Fibroblast of mammary gland (primary cell): ENCODE measurements around the gene CCDC152.

Experiments
- DNase-seq: peaks from one replicate; pipeline ENCODE4 v3.0.0-alpha.2; 2010; ENCODE audit warnings: low read depth
- H3K4me3 ChIP-seq: 2 replicates; pipeline ENCODE4 v1.5.1; 2011; ENCODE audit warnings: low read depth, mild to moderate bottlenecking, low read length, moderate library complexity; ENCODE audit not compliant: control insufficient read depth
- TF ChIP-seq, protein P1 (sequence below): conservative IDR thresholded peaks from 2 replicates; pipeline ENCODE4 v1.5.1; 2011; ENCODE audit warnings: low read depth, low read length, inconsistent platforms; ENCODE audit not compliant: control insufficient read depth, insufficient read depth

The CCDC152 gene

GRCh38 chr5:42804717-42805339, 48.2 kb downstream of the CCDC152 start:
- TF ChIP-seq, protein P1, sequence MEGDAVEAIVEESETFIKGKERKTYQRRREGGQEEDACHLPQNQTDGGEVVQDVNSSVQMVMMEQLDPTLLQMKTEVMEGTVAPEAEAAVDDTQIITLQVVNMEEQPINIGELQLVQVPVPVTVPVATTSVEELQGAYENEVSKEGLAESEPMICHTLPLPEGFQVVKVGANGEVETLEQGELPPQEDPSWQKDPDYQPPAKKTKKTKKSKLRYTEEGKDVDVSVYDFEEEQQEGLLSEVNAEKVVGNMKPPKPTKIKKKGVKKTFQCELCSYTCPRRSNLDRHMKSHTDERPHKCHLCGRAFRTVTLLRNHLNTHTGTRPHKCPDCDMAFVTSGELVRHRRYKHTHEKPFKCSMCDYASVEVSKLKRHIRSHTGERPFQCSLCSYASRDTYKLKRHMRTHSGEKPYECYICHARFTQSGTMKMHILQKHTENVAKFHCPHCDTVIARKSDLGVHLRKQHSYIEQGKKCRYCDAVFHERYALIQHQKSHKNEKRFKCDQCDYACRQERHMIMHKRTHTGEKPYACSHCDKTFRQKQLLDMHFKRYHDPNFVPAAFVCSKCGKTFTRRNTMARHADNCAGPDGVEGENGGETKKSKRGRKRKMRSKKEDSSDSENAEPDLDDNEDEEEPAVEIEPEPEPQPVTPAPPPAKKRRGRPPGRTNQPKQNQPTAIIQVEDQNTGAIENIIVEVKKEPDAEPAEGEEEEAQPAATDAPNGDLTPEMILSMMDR, result no peak
- DNase-seq, result no peak
- H3K4me3 ChIP-seq, result no peak overlapping the region

- H3K4me3 ChIP-seq, result no peak overlapping the region
- TF ChIP-seq, protein P1, result no peak
- no peak for DNase-seq
Observed at GRCh38 chr5:42806004-42806700, 49.5 kb downstream of the CCDC152 start.

DNA sequence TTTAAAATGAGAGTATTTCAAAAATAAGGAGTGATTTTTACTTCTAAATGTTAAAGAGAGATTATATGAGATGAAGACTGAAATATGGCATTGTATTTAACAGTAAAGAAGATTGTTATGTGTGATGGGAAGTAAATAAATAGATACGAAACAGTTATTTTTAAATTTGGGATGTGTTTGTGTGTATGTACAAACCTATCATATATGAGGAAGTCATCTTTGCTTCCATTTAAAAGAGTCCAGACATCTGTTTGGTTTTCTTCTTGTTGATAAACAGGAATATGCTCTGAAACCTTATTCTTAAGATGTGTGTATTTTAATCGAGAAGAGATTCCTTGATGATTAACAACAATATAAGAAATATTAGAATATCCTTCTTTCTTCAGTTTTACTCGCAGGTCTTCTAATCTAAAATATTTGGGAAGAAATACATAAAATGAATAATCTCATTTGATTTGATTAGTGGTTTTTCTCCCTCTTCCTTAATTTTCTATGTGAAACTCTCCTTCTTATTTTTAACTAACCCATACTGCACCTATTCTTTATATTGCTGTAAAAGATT, 50.2 kb downstream of the CCDC152 start:
- TF ChIP-seq, protein P1, result no peak
- H3K4me3 ChIP-seq, result no peak overlapping the region
- no peak for DNase-seq

GRCh38 chr5:42807722-42808447, 51.3 kb downstream of the CCDC152 start:
- TF ChIP-seq, protein P1, result no peak
- no peak overlapping the region for H3K4me3 ChIP-seq
- no peak for DNase-seq

GRCh38 chr5:42808888-42809611, 52.4 kb downstream of the CCDC152 start:
- no peak overlapping the region for H3K4me3 ChIP-seq
- no peak for DNase-seq
- TF ChIP-seq, protein P1, result no peak
